GM19351 (cell line): Measurements from ENCODE around the gene CNOT9.
"Not testable (repeated sequence)": the region's sequence is repeated elsewhere in the genome, so short reads cannot be mapped to it uniquely, and the experiment has no call there.

Experiments used
- ATAC-seq: cut with Tn5 transposase; IDR thresholded peaks from one replicate; pipeline ENCODE4 v1.9.1; 2021; ENCODE audit warnings: mild to moderate bottlenecking, moderate library complexity; ENCODE audit not compliant: unreplicated experiment

CNOT9 gene, protein sequence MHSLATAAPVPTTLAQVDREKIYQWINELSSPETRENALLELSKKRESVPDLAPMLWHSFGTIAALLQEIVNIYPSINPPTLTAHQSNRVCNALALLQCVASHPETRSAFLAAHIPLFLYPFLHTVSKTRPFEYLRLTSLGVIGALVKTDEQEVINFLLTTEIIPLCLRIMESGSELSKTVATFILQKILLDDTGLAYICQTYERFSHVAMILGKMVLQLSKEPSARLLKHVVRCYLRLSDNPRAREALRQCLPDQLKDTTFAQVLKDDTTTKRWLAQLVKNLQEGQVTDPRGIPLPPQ

DNA sequence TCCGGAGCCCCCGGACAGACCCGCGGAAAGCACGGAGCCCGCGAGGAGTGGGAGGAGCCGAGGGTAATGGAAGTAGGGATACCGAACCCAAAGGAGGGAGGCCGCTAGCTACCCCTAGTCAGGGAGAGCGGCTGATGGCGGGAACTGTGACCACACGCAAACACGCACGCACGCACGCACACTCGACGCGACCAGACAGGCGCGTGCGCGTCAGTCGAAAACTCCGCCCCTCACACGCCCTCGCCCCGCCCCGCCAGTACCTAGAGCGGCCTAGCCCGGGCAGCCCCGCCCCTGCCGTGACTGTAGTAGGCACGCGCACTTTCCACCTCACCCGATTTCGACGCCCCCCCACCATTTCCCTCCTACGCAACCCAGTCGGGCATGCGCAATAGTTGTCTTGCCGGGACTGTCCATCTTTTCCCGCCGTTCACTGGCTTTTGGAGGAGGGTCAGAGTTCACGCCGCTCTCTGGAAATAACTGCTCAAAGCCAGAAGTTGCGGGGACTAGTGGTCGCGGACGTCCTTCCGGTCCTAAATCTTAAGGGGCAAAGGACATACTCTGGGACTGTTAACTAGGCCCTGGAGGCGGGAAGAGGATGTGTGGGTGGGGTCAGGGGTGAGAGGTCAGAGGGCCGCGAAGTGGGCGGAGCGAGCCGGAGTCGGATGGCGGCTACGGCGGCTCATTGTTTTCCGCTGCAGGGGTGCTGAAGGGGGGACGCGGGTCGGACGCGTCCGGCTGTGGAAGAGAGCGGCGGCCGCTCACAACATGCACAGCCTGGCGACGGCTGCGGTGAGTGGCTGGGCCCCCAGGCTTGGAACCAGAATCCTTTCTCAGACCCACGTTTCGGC is at the start of gene CNOT9, which contains the start of gene USP37:
Gene CNOT9 (plus strand): TSS at position 650 of the 848 bp plus-strand sequence. CDS start 116 bp downstream, at position 766.
Gene USP37 (minus strand): TSS at position 162 of the 848 bp plus-strand sequence. CDS start 9,698 bp downstream, outside the sequence.
- peak; percentile 80 for ATAC-seq

DNA sequence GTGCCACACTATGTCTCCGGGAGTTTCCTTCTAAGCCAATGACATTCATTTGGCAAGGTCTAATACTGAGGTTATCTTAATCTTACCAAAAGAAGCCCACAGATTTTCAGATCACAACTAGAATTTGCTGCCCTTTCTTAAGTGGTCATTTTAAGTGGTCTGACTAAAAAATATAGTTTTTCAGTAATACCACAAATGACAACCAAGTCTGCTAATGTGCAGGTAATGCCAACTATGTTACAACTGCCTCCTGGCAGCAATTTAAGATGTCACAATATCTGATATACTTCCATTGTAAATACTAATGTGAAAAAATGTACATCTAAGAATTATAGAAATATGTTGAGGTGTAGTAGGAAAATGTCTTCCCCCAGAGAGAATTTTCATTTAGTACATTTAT is 49.8 kb upstream of the CNOT9 start:
- ATAC-seq, result no peak

DNA sequence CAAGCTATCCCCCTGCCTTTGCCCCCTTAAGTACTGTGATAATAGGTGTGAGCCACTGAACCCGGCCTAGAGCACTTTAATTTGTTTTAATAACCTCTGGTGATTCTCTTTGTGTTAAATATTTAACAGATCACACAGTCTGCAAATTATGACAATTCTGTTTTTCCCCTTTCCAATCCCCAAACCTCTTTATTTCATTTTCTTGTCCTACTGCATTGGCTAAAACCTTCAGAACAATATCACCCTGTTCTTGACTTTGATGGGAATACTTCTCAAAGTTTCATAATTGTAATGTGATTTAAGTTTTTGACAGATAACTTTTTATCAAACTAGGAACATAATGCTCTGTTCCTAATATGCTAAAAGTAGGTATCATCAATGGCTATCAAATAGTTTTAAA is 45.0 kb upstream of the CNOT9 start:
- no peak for ATAC-seq

DNA sequence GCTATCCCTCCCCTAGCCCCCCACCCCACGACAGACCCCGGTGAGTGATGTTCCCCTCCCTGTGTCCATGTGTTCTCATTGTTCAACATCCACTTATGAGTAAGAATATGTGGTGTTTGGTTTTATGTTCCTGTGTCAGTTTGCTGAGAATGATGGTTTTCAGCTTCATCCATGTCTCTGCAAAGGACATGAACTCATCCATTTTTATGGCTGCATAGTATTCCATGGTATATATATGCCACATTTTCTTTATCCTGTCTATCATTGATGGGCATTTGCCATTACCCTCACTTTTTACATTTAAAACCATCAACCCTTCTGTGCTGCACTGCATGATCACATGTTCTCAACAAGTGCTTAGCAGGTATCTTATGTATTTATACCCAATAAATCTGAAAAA is 40.2 kb upstream of the CNOT9 start:
- not testable (repeated sequence) for ATAC-seq

DNA sequence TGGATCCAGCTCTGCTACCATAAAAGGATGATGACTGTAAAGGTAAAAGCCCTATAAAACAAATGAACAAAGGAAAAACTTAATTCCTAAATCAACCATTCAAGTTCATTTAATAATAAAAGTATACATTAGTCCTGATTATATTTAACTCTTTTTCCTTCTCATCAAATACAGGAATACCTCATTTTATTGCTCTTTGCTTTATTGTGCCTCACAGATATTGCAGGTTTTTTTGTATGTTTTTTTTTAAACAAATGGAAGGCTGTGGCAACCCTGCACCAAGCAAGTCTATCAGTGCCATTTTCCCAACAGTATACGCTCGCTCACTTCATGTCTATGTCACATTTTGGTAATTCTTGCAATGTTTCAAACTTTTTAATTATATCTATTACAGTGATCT is 38.6 kb upstream of the CNOT9 start:
- ATAC-seq, result no peak

DNA sequence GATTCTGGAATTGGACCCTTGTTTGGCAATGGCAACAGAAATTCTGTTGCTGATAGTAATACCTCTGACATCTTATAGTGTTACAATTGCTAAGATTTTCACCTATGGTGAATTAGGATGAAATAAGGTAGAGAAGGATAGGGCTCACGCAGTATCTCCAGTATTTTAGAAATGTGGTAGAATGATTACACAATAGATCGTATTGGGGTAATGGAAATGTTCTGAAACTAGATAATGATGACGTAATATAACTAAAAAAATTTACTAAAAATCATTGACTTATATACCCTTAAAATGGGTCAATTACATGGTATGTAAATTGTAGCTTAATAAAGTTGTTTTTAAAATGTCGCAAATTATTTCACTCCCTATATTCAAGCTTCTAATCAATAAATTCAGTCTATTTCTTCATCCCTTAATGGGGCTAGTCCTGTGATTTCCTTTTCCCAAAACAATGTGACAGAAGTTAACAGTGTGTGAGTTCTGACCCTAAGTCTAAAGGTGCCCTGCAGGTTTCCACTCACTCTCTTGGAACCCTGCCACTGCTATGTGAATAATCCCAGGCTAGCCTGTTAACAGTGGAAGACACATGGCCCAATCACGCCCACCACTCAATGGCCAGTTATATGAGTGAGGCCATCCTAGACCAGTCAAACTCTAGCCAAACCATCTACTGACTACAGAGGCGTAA is 31.7 kb upstream of the CNOT9 start:
- no peak for ATAC-seq

DNA sequence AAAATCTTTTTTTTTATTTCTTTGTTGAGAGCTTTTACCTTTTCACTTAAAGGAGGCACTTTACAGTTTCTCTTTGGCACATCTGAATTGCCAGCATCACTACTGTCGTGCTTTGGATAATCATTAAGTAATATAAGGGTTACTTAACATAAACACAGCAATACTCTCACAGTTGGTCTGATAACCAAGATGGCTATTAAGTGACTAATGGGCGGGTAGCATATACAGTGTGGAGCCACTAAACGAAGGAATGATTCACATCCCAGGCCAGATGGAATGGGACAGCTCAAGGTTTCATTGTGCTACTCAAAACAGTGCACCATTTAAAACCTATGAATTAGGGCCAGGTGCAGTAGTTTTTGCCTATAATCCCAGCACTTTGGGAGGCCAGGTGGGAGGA is 28.6 kb upstream of the CNOT9 start:
- no peak for ATAC-seq

DNA sequence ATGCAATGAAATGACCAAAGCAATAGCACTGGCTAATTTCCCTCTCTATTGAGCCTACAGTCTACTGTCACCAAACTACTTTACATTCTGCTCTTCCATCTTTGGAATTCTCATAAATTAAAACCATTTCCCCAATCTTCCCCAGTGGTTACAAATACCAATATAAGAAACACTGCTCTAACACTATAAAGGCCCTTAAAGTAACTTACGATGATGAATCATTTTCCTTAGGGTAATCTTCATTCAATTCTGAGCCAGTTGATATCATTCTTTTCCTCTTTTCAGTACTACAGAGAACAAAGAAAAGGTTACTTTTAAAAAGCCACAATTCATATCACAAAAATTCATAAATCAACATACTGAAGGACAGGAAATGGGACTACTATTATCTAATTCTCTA is 22.6 kb upstream of the CNOT9 start:
- ATAC-seq, result no peak

DNA sequence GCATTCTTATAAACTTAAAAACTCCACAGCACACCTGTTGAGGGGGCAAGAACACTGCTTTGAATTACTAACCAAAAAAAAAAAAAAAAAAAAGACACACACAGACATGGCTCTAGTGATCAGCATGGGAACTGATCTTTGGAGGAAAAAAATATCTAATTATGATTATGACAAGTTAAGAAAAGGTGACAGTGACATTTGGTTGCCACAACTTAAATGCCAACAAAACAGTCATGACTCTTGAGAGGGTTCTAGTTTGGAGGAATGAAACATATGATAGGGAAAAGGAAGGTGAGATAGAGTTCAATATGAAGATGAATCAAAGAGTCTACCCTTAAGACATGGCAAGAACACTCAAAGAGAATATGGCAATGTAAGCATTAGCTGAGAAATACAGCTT is 21.1 kb upstream of the CNOT9 start:
- no peak for ATAC-seq

DNA sequence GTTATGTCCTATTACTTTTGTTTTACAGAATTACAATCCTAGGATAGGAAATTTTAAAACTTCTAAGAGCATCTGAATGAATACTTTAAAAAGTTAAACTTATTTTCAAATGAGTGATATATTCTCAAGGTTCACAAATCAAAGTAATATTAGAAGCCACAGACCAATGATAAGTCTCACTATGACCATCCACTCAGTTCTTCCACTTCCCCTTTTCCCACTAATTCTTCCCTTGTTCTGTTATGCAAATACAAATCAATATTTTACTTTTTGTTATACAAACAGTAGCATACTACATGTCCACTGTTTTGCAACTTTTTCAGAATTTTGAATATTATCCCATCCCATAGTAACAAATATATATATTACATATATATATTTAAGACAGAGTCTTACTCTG is 20.7 kb upstream of the CNOT9 start:
- no peak for ATAC-seq

DNA sequence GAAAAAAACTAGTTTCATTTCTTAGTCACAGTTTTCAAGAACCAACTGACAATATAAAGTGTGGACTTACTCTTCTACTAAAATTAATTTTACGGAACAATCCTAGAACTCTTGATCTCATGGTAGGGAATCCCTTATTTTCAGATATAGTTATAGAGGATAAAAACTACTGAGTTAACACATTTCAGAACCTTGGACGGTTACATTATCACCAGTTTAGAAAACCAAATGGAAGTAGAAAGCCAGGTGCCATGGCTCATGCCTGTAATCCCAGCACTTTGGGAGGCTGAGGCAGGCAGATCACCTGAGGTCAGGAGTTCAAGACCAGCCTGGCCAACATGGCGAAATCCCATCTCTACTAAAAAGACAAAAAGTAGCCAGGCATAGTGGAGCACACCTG is 14.4 kb upstream of the CNOT9 start:
- not testable (repeated sequence) for ATAC-seq

DNA sequence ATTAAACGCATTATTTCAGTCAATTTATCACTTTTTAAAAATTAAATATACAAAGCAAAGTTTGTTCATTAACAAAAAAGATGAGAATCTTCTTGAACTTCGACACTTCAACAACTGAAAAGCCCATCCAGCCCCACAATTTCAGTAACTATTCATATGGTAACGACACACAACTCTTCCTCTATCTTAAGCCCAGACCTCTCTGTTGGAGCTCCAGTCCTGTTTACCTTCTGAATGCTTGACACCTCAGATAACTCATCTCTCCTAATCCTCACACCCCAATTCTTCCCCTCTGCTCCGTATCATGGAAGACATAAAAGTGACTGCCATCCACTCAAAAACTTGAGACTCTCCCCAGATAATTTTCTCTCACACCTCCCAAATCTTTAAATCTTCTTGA is 13.1 kb upstream of the CNOT9 start:
- ATAC-seq, result no peak

DNA sequence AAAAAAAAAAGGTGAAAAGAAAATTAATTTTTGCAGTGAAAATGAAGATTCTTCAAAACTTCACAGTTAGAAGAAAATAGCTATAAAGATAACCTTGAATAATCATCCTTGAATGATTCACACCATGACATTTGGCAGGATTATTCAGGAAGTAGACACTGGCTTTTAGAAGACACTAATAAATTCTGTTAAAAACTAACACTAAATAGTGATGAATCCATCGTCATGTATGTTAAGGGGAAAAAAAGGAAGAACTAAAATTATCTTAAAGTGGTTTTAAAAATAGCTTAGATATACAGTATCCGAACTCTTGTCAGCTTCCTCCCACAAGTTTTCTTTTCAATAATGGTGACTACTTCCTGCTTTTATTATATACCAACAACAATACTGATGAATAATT is 10.7 kb upstream of the CNOT9 start:
- ATAC-seq, result no peak

DNA sequence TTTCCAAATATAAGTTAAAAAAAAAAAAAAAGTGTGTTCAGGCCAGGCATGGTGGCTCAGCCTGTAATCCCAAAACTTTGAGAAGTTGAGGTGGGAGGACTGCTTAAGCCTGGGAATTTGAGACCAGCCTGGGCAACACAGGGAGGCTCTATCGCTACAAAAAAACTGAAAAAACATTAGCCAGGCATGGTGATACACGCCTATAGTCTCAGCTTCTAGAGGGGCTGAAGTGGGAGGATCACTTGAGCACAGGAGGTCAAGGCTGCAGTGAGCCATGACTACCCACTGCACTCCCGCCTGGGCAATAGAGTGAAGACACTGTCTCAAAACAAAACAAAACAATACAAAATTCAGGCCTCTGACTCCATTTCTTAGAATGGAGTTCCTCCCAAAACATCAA is 9.7 kb upstream of the CNOT9 start:
- ATAC-seq, result no peak

DNA sequence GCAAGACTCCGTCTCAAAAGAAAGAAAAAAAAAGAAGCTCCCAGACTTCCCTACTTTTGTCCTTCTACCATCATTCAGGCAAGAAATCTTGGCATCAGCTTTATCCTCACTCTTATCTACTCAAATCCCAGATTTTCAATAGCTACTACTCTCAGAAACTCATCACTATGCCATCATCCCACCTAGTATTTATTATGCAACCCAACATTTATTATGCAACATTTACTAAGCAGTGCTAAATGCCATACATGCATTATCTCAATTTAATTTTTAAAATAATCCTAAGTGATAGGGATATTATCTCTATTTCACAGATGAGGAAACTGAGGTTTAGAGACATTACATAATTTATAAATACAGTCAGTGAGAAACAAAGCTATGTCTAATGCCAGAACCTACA is 4.6 kb upstream of the CNOT9 start:
- ATAC-seq, result no peak

DNA sequence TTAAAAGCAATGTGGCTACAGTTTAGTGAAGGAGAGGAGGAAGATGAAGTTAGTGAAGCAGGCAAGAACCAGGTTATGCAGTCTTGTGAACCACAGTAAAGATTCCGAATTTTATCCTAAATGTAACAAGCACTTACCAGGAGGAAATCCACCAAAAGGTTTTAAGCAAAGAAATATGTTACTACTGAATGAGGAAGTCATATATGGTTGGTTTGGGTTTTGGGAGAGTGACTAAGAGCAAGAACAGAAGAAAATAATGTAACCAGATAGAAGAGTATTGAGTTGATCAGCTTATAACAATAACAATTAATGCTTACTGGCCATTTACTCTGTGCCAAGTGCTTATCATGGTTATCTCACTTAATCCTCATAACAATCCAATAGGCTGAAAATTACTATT is 2.3 kb upstream of the CNOT9 start:
- ATAC-seq, result no peak

DNA sequence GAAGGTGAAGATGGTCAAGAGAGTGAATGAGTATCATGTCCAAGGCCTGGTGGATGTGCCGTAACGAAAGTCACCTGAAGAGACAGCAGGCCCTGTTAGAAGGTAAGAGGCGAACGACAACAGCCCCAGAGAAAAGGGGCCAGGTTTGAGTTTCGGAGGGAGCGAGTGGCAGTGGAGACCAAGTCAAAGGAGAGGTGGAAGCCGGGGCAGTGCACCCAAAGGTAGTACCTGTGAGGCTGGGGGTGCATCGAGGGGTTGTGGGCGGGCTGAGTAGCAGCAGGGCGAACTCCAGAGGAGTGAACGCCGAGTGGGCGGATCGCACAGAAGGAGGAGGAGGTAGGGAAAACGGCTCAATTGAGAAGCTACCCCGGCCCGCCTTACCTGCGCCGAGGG is 846 bp upstream of the CNOT9 start:
- peak; percentile 34 for ATAC-seq

DNA sequence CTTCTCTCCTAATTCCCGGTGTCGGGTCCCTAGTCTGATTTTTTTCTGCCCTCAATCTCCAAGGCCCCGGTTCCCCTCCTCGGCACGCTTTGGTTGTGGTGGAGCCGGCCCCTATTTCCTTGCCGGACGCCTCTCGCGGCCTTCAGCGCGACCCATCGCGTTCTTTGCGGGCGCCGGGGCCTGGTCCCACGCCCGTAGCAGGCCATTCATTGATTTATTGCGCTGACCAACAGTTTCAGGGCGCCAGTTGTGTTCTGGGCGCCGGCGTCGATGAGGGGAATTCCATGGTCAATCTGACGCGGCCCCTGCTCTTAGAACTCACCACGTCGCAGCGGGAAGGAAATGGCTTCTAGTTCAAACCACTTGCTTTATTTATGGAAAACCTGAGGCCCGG is 396 bp downstream of the CNOT9 start:
- ATAC-seq, result peak; percentile 21

DNA sequence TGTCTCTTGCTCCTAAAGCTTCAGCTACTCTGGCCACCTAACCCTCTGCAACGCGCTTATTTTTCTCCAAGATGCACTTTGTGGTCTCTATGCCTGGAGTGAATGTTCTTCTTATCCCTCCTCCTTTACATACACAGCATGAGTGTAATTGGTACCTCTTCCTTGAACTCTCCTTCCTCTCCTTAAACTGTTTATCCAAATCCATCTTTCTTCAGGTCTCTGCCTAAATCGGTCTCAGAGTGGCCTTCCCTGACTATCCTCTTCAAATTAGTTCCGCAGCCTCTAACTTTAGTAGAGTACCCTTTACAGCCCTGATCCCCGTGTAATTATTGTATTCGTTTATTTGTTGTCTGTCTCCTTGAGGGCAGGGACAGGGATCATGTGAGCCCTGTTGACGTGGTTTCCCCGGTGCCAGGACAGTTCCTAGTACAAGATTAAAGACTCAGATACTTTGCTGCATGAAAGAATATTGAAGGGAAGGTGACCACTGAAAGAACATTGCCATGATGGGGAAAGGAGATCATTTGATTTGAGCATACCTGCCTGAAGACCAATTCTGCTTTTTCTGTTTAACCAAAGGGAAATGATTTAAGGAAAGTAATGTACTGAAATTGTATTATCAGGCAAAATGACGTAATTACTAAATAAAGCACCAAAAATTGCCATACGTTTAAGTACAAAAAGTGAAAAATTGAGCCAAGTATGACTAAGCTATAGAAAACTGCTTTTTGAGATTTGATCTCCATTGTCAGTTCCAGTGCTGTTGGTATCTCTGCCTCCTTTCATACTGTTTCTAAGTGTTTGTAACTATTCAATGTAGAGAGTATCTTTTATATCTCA is 1.2 kb downstream of the CNOT9 start:
- no peak for ATAC-seq

DNA sequence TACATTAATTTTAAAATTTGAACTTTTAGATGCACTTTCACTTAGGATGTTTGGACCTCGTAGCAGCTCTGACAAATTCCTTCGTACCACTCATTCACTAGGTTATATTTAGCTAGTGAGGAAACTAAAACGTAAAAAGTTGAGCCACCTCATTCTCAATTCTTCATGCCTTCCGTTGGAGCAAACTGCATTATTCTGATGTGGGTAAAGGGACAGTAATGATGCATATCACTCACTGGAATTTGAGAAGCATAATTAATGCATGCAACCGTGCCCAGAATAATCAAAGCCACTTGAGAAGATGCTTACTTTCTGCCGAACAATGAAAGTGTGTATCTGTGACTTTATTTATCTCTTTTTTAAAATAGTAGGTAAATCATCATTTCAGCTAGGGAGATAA is 2.2 kb downstream of the CNOT9 start:
- no peak for ATAC-seq

DNA sequence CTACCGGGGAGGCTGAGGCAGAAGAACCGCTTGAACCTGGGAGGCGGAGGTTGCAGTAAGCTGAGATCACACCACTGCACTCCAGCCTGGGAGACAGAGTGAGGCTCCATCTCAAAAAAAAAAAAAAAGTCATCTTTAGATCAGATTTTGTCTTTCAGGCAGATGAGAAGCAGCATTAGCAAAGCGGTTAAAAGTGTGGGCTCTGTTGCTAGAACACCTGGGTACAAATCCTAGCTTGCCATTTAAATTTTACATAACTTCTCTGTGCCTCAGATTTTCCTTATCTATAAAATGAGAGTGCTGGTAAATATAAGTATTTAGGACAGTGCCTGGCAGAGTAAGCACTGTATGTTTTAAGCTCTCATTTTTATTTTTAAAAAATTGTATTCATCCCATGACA is 8.2 kb downstream of the CNOT9 start:
- ATAC-seq, result no peak
